ENCODE measurements around the gene HYLS1.

DNA sequence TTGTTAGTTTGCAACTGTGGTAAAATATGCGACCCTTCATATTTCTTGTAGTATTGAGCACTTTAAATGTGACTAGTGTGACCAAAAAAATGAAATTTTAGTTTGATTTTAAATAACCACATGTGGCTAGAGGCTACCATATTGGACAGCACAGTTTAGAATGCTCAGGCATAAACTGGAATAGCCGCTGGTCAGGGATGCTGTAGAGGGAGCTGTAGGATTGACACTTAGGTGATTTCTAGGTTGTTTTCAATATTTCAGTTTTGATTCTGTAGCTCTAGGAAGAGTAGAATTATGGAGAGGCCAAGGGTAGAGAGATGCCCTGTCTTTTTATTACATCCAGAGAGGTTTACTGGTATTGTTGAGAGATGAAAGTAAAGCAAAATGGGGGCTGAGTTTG lies 47.6 kb downstream of the HYLS1 start:
- TF ChIP-seq, protein P1, sequence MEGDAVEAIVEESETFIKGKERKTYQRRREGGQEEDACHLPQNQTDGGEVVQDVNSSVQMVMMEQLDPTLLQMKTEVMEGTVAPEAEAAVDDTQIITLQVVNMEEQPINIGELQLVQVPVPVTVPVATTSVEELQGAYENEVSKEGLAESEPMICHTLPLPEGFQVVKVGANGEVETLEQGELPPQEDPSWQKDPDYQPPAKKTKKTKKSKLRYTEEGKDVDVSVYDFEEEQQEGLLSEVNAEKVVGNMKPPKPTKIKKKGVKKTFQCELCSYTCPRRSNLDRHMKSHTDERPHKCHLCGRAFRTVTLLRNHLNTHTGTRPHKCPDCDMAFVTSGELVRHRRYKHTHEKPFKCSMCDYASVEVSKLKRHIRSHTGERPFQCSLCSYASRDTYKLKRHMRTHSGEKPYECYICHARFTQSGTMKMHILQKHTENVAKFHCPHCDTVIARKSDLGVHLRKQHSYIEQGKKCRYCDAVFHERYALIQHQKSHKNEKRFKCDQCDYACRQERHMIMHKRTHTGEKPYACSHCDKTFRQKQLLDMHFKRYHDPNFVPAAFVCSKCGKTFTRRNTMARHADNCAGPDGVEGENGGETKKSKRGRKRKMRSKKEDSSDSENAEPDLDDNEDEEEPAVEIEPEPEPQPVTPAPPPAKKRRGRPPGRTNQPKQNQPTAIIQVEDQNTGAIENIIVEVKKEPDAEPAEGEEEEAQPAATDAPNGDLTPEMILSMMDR (IDR thresholded peaks at IDR 0.05 in 8 of 11, conservative IDR thresholded peaks at IDR 0.05 in 3 of 11): no peak
- TF ChIP-seq POLR2A (IDR thresholded peaks at IDR 0.05): no peak

All from spleen (tissue), 7 donors.